Measurements from ENCODE around the gene PTGES2. TPM values are rescaled to one million over a fixed set of nuclear protein-coding genes. Genes with fewer than 3 reads are reported as not detected.

Gene PTGES2
- total and polyA plus RNA-seq, 2 donors from 2014 or later: 64.1 to 117 TPM

DNA sequence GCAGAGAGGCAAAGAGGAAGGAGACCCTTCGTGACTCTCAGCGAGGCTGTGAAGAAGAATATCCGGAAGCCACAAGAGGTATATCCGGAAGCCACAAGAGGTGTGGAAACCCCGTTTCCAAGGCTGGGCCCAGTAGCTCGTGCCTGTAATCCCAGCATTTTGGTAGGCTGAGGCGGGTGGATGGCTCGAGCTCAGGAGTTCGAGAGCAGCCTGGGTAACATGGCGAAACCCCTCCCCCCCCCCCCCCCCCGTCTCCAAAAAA lies 31.9 kb upstream of the PTGES2 start:
- peak overlapping the region in 1 of 3 donors; percentile 65 for H3K9ac ChIP-seq (ENCODE audit: low read length in 3 of 3)
- intact Hi-C loops (cut with DNase I): no loop called here
- H3K4me3 ChIP-seq (ENCODE audit: low read length in 3 of 3): peak overlapping the region; percentile 57 to 71 (median 67)
- H3K27me3 ChIP-seq (ENCODE audit: control insufficient read depth, insufficient read depth, low read length): no peaks in the 10 kb centered on the region
- H3K36me3 ChIP-seq (ENCODE audit: control insufficient read depth in 2 of 3, insufficient read depth in 3 of 3, low read length in 3 of 3): peaks cover 0 to 6% (median 3%) of the 10 kb centered on the region in 3 donors
- no peak overlapping the region for H3K27ac ChIP-seq (ENCODE audit: low read depth in 2 of 2, low read length in 2 of 2)
- no peak for FAIRE-seq
- no peaks in the 10 kb centered on the region for H3K9me3 ChIP-seq (ENCODE audit: control insufficient read depth in 2 of 3, insufficient read depth in 1 of 3, low read length in 3 of 3)
- peaks cover 0 to 9% (median 0%) of the 10 kb centered on the region in 3 donors for H3K4me1 ChIP-seq (ENCODE audit: control insufficient read depth in 2 of 3, insufficient read depth in 2 of 3, low read depth in 1 of 3, low read length in 3 of 3)
- no peak for DNase-seq
- TF ChIP-seq, protein P1, sequence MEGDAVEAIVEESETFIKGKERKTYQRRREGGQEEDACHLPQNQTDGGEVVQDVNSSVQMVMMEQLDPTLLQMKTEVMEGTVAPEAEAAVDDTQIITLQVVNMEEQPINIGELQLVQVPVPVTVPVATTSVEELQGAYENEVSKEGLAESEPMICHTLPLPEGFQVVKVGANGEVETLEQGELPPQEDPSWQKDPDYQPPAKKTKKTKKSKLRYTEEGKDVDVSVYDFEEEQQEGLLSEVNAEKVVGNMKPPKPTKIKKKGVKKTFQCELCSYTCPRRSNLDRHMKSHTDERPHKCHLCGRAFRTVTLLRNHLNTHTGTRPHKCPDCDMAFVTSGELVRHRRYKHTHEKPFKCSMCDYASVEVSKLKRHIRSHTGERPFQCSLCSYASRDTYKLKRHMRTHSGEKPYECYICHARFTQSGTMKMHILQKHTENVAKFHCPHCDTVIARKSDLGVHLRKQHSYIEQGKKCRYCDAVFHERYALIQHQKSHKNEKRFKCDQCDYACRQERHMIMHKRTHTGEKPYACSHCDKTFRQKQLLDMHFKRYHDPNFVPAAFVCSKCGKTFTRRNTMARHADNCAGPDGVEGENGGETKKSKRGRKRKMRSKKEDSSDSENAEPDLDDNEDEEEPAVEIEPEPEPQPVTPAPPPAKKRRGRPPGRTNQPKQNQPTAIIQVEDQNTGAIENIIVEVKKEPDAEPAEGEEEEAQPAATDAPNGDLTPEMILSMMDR (IDR thresholded peaks at IDR 0.05; ENCODE audit: borderline replicate concordance, extremely low read depth, insufficient read depth): no peak

DNA sequence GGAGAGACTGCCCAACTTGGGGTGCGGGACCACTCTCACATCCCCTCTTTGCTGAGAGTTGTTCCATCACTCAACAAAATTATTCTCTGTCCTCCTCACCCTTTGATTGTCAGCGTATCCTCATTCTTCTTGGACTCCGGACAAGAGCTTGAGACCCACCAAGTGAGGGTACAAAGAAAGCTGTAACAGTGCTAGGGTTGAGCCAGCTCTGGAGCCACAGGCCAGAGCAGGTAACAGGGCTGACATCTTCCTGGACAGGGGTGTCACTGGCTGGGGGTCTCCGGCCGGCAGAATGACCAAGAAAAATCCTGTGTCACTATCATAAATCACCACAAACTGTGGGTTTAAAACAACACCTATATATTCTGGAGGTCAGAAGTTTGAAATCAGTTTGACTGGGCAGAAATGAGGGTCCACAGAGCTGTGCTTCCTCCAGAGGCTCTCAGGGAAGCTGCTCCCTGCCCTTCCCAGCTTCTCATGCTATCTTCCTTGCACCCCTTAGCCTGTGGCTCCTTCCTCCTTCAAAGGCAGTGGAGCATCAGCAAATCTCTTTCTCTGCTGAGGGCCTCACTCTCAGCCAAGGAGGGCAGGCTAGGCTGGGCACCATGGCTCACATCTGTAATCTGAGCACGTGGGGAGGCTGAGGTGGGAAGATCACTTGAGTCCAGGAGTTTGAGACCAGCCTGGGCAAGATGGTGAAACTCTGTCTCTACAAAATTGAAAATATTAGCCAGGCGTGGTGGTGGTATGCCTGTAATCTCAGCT lies 28.4 kb upstream of the PTGES2 start:
- intact Hi-C loops (cut with DNase I): no loop called here
- no peak for FAIRE-seq

DNA sequence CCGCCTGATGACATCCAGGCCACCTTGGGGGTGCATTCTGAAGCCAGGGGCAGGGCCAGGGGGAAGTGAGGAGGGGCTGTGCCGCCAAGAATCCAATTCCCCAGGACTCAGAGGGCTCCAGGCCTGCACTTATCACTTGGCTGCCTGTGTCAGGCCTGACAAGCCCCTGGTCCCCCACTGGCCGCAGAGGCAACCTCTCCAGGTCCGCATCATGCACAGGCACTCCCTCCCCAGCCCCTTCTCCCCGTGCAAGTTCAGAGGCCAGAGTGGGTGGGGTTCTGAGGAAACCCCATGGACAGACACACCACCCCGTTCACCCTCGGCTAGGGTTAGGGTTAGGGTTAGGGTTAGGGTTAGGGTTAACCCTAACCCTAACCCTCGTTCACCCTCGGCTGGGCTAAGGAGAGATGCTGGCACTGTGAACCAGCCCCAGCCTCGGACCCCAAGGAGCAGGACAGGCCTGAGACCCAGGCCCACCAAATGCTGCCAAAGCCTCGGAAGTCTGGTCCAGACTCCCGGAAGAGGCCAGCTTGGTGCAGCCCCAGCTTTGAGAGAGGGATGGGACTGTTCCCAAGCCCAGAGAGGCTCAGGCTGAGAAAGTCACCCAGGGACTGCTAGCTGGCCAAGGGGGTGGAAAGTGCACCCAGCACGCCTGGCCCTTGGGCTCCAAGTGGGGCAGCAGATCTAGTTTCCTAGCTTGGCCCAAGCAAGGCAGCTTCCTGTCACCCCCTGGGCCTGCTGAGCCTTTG lies 26.6 kb upstream of the PTGES2 start:
- intact Hi-C loops (cut with DNase I): no loop called here
- FAIRE-seq (no peak), DNase-seq (peak in 1 of 5 donors; percentile 57)
- H3K4me1 ChIP-seq (ENCODE audit: control insufficient read depth in 2 of 3, insufficient read depth in 2 of 3, low read depth in 1 of 3, low read length in 3 of 3): peaks cover 0 to 3% (median 1%) of the 10 kb centered on the region in 3 donors
- H3K27me3 ChIP-seq (ENCODE audit: control insufficient read depth, insufficient read depth, low read length): no peaks in the 10 kb centered on the region
- H3K36me3 ChIP-seq (ENCODE audit: control insufficient read depth in 2 of 3, insufficient read depth in 3 of 3, low read length in 3 of 3): no peaks in the 10 kb centered on the region
- no peaks in the 10 kb centered on the region for H3K9me3 ChIP-seq (ENCODE audit: control insufficient read depth in 2 of 3, insufficient read depth in 1 of 3, low read length in 3 of 3)
- no peak overlapping the region for H3K9ac ChIP-seq (ENCODE audit: low read length in 3 of 3)
- H3K27ac ChIP-seq (ENCODE audit: low read depth in 2 of 2, low read length in 2 of 2): no peak overlapping the region
- TF ChIP-seq, protein P1 (IDR thresholded peaks at IDR 0.05; ENCODE audit: borderline replicate concordance, extremely low read depth, insufficient read depth): no peak
- no peak overlapping the region for H3K4me3 ChIP-seq (ENCODE audit: low read length in 3 of 3)

More for the DNA sequence above, 28.4 kb upstream of the PTGES2 start:
- TF ChIP-seq, protein P1 (IDR thresholded peaks at IDR 0.05; ENCODE audit: borderline replicate concordance, extremely low read depth, insufficient read depth): no peak
- no peaks in the 10 kb centered on the region for H3K36me3 ChIP-seq (ENCODE audit: control insufficient read depth in 2 of 3, insufficient read depth in 3 of 3, low read length in 3 of 3)
- no peaks in the 10 kb centered on the region for H3K9me3 ChIP-seq (ENCODE audit: control insufficient read depth in 2 of 3, insufficient read depth in 1 of 3, low read length in 3 of 3)
- H3K27ac ChIP-seq (ENCODE audit: low read depth in 2 of 2, low read length in 2 of 2): no peak overlapping the region
- H3K4me3 ChIP-seq (ENCODE audit: low read length in 3 of 3): no peak overlapping the region
- H3K4me1 ChIP-seq (ENCODE audit: control insufficient read depth in 2 of 3, insufficient read depth in 2 of 3, low read depth in 1 of 3, low read length in 3 of 3): peaks cover 0 to 5% (median 0%) of the 10 kb centered on the region in 3 donors
- H3K27me3 ChIP-seq (ENCODE audit: control insufficient read depth, insufficient read depth, low read length): no peaks in the 10 kb centered on the region
- DNase-seq: peak in 1 of 5 donors; percentile 24
- H3K9ac ChIP-seq (ENCODE audit: low read length in 3 of 3): no peak overlapping the region
